K562 (cell line): Measurements from ENCODE around the gene MAP4K1. TPM values are rescaled to one million over a fixed set of nuclear protein-coding genes. Genes with fewer than 3 reads are reported as not detected.
A peak's percentile ranks its signal among the peaks of the same experiment; 100 is the strongest.

Source experiments
- CSDE1 ChIP-seq, 2 experiments: fragments of 450-650 bp; IDR thresholded peaks; 2 replicates each; pipeline ENCODE4 v1.6.1; 2016; ENCODE audit warnings: mild to moderate bottlenecking in 1 of 2
- HDAC6 ChIP-seq: IDR thresholded peaks from 2 replicates; pipeline ENCODE4 v1.6.1; 2012; ENCODE audit warnings: low read depth, mild to moderate bottlenecking, control low read depth, inconsistent platforms, low read length, moderate library complexity
- KDM4B ChIP-seq, 2 experiments: fragments of 450-650 bp in 1 of 2; sonication (generic) in 1 of 2; IDR thresholded peaks; 2 replicates each; pipeline ENCODE4 v1.6.1; 2016 to 2017; ENCODE audit warnings: borderline replicate concordance in 2 of 2, antibody characterized with exemption in 1 of 2, low read depth in 1 of 2, mild to moderate bottlenecking in 1 of 2
- MAFK ChIP-seq: IDR thresholded peaks from 2 replicates; pipeline ENCODE4 v1.6.1; 2011; ENCODE audit warnings: low read length, improper control_type of control experiment
- PHF8 ChIP-seq: fragments of 200-600 bp; sonication (generic); IDR thresholded peaks from 2 replicates; pipeline ENCODE4 v1.6.1; 2012; ENCODE audit warnings: mixed run types, mild to moderate bottlenecking, inconsistent platforms, low read length, moderate library complexity, borderline replicate concordance
- POLR2A ChIP-seq: fragments of 450-650 bp; conservative IDR thresholded peaks from 2 replicates; pipeline ENCODE4 v1.6.1; 2016
- POLR2AphosphoS5 ChIP-seq: IDR thresholded peaks from 2 replicates; pipeline ENCODE4 v1.6.1; 2011; ENCODE audit warnings: mild to moderate bottlenecking, low read depth, low read length, moderate library complexity; ENCODE audit not compliant: control insufficient read depth, insufficient read depth
- RHOXF2B ChIP-seq: fragments of 250-450 bp; sonication (Bioruptor Pico); conservative IDR thresholded peaks from 2 replicates; pipeline ENCODE4 v1.5.1; 2021
- ZKSCAN1 ChIP-seq: fragments of 150-350 bp; IDR thresholded peaks from 2 replicates; pipeline ENCODE4 v1.6.1; 2016; ENCODE audit warnings: low read depth, low read length
- polyA plus RNA-seq, 8 experiments: library from polyadenylated mRNA; depleted of rRNA in 4 of 8; stranded (reverse) in 5 of 8; unstranded in 3 of 8; fragments of >200 nt; fragmentation: Nextera tagmentation in 2 of 8; fragmentation: Illumina TruSeq in 1 of 8; extraction: Ambion mirVana in 2 of 8; extraction: Trizol in 1 of 8; gene quantifications; 2 replicates each; pipeline versions ENCODE4 v1.2.1 to v1.2.3, GENCODE V29; 2011 to 2014; ENCODE audit warnings: inconsistent platforms in 1 of 8, missing spikeins in 1 of 8
- total RNA-seq, 7 experiments: library from RNA; depleted of rRNA in 6 of 7; stranded (reverse); fragments of >200 nt in 6 of 7; fragmentation: Illumina TruSeq in 2 of 7; extraction: Trizol in 2 of 7; gene quantifications; 2 replicates each; pipeline versions ENCODE4 v1.2.1 to v1.2.3, GENCODE V29; 2011 to 2021; ENCODE audit warnings: low replicate concordance in 1 of 7
- TF ChIP-seq, protein P1 (sequence below), 2 experiments: fragments of 450-650 bp; formaldehyde crosslinking in 1 of 2; IDR thresholded peaks; 2 replicates each; pipeline versions ENCODE4 v1.4.0 to v1.6.1; 2014 to 2020; ENCODE audit warnings: mild to moderate bottlenecking in 2 of 2, borderline replicate concordance in 1 of 2, low read depth in 1 of 2
- TF ChIP-seq, protein P2 (sequence below), 2 experiments: fragments of 250-450 bp in 1 of 2; fragments of 450-650 bp in 1 of 2; sonication (Bioruptor Pico) in 1 of 2; IDR thresholded peaks; 2 replicates each; pipeline versions ENCODE4 v1.6.1 to v1.8.0; 2016 to 2021; ENCODE audit warnings: mild to moderate bottlenecking in 2 of 2, moderate library complexity in 2 of 2, missing compliant biosample characterization in 1 of 2, missing genetic modification characterization in 1 of 2
- TF ChIP-seq, protein P3 (sequence below): fragments of 250-450 bp; sonication (Bioruptor Pico); IDR thresholded peaks from 2 replicates; pipeline ENCODE4 v1.9.0; 2021; ENCODE audit warnings: mild to moderate bottlenecking, inconsistent platforms
- TF ChIP-seq, protein P4 (sequence below): fragments of 450-650 bp; IDR thresholded peaks from 2 replicates; pipeline ENCODE4 v1.6.1; 2014; ENCODE audit warnings: low read depth, mild to moderate bottlenecking, moderate library complexity, borderline replicate concordance

Gene MAP4K1
- total and polyA plus RNA-seq, 9 of the 15 experiments (the other 6 are each of a cell fraction or from before 2014, with no cell fraction given): 0.14 to 3.2 (median 0.73) TPM; not detected in 1

DNA sequence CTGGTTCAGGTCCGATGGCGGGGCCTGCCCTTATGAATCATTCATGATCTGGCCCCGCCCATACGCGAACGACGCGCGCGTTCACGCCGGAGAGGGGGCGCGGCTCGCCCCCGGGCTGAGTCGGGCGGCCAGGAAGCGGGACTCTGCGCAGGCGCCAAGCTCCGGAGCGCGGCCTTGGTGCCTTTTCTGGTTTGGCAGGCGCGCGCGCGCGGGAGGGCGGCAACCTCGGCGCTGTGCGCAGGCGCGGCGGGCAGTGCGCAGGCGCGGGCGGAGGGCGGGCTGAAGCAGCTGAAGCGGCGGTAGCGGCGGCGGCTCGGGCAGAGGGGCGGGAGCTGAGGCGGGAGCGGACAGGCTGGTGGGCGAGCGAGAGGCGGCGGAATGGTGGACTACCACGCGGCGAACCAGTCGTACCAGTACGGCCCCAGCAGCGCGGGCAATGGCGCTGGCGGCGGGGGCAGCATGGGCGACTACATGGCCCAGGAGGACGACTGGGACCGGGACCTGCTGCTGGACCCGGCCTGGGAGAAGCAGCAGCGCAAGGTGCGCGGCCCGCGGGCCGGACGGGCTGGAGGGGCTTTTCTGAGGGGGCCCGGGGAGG is 29.7 kb upstream of the MAP4K1 start, which contains the start of gene ACTN4 (continued):
- TF ChIP-seq, protein P1, sequence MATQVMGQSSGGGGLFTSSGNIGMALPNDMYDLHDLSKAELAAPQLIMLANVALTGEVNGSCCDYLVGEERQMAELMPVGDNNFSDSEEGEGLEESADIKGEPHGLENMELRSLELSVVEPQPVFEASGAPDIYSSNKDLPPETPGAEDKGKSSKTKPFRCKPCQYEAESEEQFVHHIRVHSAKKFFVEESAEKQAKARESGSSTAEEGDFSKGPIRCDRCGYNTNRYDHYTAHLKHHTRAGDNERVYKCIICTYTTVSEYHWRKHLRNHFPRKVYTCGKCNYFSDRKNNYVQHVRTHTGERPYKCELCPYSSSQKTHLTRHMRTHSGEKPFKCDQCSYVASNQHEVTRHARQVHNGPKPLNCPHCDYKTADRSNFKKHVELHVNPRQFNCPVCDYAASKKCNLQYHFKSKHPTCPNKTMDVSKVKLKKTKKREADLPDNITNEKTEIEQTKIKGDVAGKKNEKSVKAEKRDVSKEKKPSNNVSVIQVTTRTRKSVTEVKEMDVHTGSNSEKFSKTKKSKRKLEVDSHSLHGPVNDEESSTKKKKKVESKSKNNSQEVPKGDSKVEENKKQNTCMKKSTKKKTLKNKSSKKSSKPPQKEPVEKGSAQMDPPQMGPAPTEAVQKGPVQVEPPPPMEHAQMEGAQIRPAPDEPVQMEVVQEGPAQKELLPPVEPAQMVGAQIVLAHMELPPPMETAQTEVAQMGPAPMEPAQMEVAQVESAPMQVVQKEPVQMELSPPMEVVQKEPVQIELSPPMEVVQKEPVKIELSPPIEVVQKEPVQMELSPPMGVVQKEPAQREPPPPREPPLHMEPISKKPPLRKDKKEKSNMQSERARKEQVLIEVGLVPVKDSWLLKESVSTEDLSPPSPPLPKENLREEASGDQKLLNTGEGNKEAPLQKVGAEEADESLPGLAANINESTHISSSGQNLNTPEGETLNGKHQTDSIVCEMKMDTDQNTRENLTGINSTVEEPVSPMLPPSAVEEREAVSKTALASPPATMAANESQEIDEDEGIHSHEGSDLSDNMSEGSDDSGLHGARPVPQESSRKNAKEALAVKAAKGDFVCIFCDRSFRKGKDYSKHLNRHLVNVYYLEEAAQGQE (IDR thresholded peaks at IDR 0.05; ENCODE audit: borderline replicate concordance): peak; percentile 3; the same call in 1 of the 2 replicates
- TF ChIP-seq, protein P1 (CRISPR knock-in tag; IDR thresholded peaks at IDR 0.05; ENCODE audit: low read depth): no peak
- TF ChIP-seq, protein P2, sequence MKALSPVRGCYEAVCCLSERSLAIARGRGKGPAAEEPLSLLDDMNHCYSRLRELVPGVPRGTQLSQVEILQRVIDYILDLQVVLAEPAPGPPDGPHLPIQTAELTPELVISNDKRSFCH (CRISPR knock-in tag; IDR thresholded peaks at IDR 0.05): no peak
- TF ChIP-seq, protein P2 (tag; IDR thresholded peaks at IDR 0.05): no peak
- TF ChIP-seq, protein P3, sequence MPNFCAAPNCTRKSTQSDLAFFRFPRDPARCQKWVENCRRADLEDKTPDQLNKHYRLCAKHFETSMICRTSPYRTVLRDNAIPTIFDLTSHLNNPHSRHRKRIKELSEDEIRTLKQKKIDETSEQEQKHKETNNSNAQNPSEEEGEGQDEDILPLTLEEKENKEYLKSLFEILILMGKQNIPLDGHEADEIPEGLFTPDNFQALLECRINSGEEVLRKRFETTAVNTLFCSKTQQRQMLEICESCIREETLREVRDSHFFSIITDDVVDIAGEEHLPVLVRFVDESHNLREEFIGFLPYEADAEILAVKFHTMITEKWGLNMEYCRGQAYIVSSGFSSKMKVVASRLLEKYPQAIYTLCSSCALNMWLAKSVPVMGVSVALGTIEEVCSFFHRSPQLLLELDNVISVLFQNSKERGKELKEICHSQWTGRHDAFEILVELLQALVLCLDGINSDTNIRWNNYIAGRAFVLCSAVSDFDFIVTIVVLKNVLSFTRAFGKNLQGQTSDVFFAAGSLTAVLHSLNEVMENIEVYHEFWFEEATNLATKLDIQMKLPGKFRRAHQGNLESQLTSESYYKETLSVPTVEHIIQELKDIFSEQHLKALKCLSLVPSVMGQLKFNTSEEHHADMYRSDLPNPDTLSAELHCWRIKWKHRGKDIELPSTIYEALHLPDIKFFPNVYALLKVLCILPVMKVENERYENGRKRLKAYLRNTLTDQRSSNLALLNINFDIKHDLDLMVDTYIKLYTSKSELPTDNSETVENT (CRISPR knock-in tag): peak; percentile 97
- TF ChIP-seq PHF8: peak; percentile 88; the same call in 1 of the 2 replicates
- no peak for TF ChIP-seq HDAC6
- TF ChIP-seq POLR2AphosphoS5: peak; percentile 76
- 0 out of 2 replicates have a peak, but pooled peaks have one; percentile 40 for TF ChIP-seq RHOXF2B (CRISPR knock-in tag)
- no peak for TF ChIP-seq KDM4B (IDR thresholded peaks at IDR 0.05; ENCODE audit: borderline replicate concordance in 2 of 2, low read depth in 1 of 2)
- TF ChIP-seq CSDE1 (IDR thresholded peaks at IDR 0.05): no peak
- TF ChIP-seq, protein P4, sequence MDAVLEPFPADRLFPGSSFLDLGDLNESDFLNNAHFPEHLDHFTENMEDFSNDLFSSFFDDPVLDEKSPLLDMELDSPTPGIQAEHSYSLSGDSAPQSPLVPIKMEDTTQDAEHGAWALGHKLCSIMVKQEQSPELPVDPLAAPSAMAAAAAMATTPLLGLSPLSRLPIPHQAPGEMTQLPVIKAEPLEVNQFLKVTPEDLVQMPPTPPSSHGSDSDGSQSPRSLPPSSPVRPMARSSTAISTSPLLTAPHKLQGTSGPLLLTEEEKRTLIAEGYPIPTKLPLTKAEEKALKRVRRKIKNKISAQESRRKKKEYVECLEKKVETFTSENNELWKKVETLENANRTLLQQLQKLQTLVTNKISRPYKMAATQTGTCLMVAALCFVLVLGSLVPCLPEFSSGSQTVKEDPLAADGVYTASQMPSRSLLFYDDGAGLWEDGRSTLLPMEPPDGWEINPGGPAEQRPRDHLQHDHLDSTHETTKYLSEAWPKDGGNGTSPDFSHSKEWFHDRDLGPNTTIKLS: peak; percentile 82; the same call in 1 of the 2 replicates
- no peak for TF ChIP-seq MAFK
- TF ChIP-seq POLR2A: peak; percentile 93
- peak; percentile 38; the same call in 1 of the 2 replicates for TF ChIP-seq ZKSCAN1
